ENCODE results near the gene MAGIX.
"Not testable (repeated sequence)": the region's sequence is repeated elsewhere in the genome, so short reads cannot be mapped to it uniquely, and the experiment has no call there.

Gene MAGIX

DNA sequence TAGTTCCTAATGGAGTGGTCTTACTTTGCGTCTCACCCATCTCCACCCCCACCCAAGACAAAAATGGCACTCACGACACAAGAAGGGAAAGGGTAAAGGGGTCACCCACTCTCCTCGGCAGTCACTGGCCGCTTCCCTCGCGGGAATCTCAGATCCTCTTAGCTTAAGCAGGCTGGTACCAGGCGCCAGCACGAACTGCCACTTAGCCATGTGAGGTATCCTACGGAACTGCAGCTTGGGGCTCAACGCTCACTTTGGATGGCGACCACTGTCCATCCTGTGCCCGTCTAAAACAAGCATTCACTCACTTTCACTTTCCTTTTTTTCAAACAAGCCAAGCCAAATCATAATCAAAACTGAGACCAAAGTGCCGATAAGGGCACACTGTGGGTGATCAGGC, 14.6 kb upstream of the MAGIX start:
- DNase-seq (ENCODE audit: low read depth, low spot score): no peak
- TF ChIP-seq, protein P1, sequence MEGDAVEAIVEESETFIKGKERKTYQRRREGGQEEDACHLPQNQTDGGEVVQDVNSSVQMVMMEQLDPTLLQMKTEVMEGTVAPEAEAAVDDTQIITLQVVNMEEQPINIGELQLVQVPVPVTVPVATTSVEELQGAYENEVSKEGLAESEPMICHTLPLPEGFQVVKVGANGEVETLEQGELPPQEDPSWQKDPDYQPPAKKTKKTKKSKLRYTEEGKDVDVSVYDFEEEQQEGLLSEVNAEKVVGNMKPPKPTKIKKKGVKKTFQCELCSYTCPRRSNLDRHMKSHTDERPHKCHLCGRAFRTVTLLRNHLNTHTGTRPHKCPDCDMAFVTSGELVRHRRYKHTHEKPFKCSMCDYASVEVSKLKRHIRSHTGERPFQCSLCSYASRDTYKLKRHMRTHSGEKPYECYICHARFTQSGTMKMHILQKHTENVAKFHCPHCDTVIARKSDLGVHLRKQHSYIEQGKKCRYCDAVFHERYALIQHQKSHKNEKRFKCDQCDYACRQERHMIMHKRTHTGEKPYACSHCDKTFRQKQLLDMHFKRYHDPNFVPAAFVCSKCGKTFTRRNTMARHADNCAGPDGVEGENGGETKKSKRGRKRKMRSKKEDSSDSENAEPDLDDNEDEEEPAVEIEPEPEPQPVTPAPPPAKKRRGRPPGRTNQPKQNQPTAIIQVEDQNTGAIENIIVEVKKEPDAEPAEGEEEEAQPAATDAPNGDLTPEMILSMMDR (IDR thresholded peaks at IDR 0.05; ENCODE audit: low read depth, low read length): no peak
- no peak overlapping the region for H3K4me3 ChIP-seq (ENCODE audit: low read depth, low read length)
- in situ Hi-C loops (cut with HindIII; ENCODE audit: low sequenced_read_pairs): no loop called here

DNA sequence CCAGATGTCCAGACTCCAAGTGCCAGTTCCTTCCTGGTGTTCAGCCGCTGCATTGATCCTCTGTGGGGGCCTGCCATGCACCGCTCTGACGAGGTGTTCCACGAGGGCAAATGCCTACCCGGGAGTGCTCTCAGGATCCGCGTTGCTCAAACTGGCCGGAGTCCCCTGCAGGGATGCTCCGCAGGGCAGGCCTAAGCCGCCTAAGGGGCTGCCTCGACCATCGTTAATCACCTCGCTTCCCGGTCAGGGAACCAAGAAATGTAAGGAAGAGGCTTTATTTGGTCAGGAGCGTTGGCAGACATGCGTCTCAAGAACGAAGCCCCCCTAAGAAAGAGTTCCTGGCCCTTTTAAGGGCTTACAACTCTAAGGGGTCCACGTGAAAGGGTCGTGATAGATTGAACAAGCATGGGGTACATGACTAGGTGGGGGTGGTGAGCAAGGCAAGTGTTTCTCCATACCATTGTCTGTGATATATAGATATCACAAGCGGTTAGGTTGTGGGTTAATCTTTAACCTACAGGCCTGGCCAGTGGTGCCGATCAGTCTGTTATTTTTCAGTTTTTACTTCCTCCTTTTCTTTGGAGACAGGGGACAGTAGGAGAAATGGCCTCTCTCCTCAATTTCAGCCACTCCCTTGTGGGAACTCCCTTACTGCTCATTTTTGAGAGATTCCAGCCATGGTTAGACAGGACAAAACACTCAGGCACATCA, 14.0 kb upstream of the MAGIX start:
- H3K4me3 ChIP-seq (ENCODE audit: low read depth, low read length); in situ Hi-C loops (cut with HindIII; ENCODE audit: low sequenced_read_pairs); DNase-seq (ENCODE audit: low read depth, low spot score): not testable (repeated sequence)

DNA sequence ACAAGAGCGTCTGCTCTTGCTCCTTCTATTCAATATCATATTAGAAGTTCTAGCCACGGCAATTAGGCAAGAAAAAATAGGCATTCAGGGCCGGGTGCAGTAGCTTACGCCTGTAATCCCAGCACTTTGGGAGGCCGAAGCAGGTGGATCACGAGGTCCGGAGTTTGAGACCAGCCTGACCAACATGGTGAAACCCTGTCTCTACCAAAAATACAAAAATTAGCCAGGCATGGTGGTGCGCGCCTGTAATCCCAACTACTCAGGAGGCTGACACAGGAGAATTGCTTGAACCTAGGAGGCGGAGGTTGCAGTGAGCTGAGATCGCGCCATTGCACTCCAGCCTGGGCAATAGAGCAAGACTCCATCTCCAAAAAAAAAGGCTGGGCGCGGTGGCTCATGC, 13.3 kb upstream of the MAGIX start:
- in situ Hi-C loops (cut with HindIII; ENCODE audit: low sequenced_read_pairs); DNase-seq (ENCODE audit: low read depth, low spot score); H3K4me3 ChIP-seq (ENCODE audit: low read depth, low read length): not testable (repeated sequence)

DNA sequence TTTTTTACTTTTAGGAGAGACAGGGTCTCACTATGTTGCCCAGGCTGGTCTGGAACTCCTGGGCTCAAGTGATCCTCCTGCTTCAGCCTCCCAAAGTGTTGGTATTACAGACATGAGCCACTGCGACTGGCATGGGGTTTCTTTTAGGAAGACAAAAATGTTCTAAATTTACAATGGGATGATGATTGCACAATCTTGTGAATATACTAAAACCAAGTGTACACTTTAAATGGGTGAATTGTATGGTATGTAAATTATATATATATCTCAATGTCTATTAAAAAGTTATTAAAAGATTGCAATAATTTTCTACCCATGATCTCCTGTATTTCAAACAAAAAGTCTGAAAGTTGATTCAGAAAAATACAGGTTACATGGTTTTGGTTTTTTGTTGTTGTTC, 9.1 kb upstream of the MAGIX start:
- TF ChIP-seq, protein P1 (IDR thresholded peaks at IDR 0.05; ENCODE audit: low read depth, low read length): no peak
- DNase-seq (ENCODE audit: low read depth, low spot score): no peak
- no peak overlapping the region for H3K4me3 ChIP-seq (ENCODE audit: low read depth, low read length)
- in situ Hi-C loops (cut with HindIII; ENCODE audit: low sequenced_read_pairs): no loop called here

DNA sequence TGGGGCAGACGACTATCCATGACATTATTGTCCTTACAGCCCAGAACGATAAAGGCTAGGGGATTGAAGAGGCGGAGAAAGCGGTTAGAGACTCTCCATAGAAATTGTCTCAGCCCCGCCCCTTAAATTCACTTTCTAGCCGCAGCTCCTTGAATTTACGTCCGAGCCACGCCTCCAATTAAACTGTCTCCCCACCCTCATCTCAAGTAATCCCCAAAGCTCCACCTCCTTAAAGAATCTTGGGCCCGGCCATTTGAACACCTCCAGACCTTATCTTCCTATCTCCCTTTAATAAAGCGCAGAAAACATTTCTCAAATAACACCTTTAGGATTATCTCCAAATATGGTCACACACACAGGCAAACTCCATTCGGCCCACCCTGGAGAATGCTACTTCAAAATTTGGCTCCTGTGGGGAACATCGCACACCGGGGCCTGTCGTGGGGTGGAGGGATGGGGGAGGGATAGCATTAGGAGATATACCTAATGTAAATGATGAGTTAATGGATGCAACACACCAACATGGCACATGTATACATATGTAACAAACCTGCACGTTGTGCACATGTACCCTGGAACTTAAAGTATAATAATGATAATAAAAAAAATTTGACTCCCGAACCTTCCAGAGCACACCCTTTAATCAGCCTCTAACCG, 7.2 kb upstream of the MAGIX start:
- in situ Hi-C loops (cut with HindIII; ENCODE audit: low sequenced_read_pairs): no loop called here
- peak; percentile 80 for DNase-seq (ENCODE audit: low read depth, low spot score)
- TF ChIP-seq, protein P1 (IDR thresholded peaks at IDR 0.05; ENCODE audit: low read depth, low read length): no peak
- H3K4me3 ChIP-seq (ENCODE audit: low read depth, low read length): peak overlapping the region; percentile 43

DNA sequence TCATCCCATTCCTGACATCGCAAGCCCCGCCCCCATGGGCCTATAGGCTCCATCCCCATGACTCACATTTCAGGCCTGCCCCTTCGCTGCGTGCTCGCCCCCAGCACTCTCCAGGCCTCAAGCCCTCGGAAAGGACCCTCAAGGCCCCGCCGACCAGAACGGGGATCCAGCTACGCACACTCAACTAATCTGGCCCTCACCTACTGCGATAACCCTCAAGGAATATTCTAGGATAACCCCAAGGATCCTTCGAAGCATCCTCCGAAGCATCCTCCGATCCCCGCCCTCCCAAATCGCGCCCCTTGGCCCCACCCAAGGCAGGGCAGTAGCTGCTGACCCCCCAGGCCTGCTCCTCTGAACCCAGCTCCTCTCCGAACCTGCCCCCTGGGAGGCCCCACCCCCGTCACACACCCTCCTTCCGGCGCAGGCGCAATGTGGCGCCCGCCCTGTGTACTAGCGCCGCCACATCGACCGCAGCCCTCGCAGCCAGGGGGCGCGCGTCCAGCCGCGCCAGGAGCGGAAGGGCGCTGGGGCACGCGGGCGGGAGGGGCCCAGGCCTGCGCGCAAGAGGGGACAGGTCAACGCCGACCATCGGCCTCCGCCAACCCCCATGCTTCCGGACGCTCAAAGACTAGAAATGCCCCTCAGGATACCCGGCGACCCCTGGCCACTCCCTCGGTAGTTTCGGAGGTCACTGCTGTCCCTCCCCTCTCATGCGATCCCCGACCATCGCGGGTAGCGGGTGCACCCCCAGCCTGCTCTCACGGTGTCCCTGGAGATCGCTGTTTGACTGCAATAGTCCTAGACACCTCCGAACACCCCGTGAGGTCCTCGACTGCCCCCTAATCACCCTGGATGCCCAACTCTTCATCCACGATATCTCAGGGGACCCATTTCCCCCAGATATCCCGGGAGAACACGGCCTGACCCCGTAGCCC, 6.4 kb upstream of the MAGIX start:
- peak overlapping the region; percentile 43 for H3K4me3 ChIP-seq (ENCODE audit: low read depth, low read length)

DNA sequence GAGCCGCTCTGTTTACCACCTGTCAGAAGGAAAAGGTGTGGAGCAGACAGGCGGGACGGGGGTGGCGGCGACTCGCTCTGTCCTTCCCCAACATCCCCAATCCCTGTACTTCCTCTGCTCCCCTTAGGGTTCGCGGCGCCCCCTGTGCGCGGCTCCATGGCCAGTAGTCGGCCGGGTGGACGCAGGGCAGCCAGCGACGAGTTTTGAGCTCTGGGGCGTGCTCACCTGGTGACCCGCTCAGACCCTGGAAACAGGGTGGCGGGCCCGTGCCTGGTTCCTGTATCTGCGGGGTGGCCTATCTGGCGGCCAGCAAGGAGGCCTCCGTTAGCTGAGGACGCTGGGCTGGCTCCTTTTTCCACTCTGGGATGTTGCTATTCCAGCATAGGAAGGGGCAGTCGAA, 5.4 kb upstream of the MAGIX start:
- TF ChIP-seq, protein P1 (IDR thresholded peaks at IDR 0.05; ENCODE audit: low read depth, low read length): no peak
- in situ Hi-C loops (cut with HindIII; ENCODE audit: low sequenced_read_pairs): no loop called here
- DNase-seq (ENCODE audit: low read depth, low spot score): no peak
- no peak overlapping the region for H3K4me3 ChIP-seq (ENCODE audit: low read depth, low read length)

More for the DNA sequence above, 6.4 kb upstream of the MAGIX start:
- DNase-seq (ENCODE audit: low read depth, low spot score): peak; percentile 86
- in situ Hi-C loops (cut with HindIII; ENCODE audit: low sequenced_read_pairs): no loop called here
- TF ChIP-seq, protein P1 (IDR thresholded peaks at IDR 0.05; ENCODE audit: low read depth, low read length): peak; percentile 52

Measured in astrocyte of the spinal cord (primary cell).